HG03135 (cell line): ENCODE measurements around the gene ZHX3.
"Not testable (repeated sequence)": the region's sequence is repeated elsewhere in the genome, so short reads cannot be mapped to it uniquely, and the experiment has no call there.

Experiments
- ATAC-seq: cut with Tn5 transposase; IDR thresholded peaks from one replicate; pipeline ENCODE4 v1.9.1; 2021; ENCODE audit warnings: mild to moderate bottlenecking, moderate library complexity; ENCODE audit not compliant: unreplicated experiment

Gene ZHX3

DNA sequence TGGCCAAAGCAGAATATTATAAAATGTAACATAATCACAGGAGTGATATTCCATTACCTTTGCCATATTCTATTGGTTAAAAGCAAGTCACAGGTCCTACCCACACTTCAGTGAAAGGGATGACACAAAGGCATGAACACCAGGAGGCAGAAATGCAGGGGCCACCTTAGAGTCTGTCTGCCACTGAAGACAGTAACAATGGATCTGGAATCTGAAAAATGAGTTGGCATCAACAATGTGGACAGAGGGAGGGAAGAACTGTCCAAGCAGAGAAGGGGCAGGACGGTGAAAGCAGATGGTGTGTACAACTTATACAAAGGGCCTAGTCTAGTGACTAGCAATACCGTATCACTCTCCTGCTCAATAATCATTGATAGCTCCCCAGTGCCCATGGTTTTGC is 16.5 kb upstream of the ZHX3 start:
- no peak for ATAC-seq

GRCh38 chr20:41331731-41332130 is 14.2 kb upstream of the ZHX3 start:
- ATAC-seq, result no peak

GRCh38 chr20:41330941-41331340 is 13.4 kb upstream of the ZHX3 start:
- ATAC-seq, result no peak

DNA sequence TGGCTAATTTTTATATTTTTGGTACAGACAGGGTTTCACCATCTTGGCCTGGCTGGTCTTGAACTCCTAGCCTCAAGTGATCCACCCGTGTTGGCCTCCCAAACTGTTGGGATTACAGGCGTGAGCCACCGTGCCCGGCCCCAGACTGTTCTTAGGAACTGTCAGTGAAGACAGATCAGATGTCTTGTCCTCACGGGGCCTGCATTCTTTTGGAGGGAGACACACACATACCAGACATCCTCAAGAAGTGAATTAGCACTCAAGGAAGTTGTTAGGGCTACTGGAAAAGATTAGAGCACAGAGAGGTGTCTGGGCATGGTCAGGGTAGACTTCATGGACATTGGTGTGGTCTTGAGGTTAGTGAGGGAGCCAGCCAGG is 12.8 kb upstream of the ZHX3 start:
- no peak for ATAC-seq

DNA sequence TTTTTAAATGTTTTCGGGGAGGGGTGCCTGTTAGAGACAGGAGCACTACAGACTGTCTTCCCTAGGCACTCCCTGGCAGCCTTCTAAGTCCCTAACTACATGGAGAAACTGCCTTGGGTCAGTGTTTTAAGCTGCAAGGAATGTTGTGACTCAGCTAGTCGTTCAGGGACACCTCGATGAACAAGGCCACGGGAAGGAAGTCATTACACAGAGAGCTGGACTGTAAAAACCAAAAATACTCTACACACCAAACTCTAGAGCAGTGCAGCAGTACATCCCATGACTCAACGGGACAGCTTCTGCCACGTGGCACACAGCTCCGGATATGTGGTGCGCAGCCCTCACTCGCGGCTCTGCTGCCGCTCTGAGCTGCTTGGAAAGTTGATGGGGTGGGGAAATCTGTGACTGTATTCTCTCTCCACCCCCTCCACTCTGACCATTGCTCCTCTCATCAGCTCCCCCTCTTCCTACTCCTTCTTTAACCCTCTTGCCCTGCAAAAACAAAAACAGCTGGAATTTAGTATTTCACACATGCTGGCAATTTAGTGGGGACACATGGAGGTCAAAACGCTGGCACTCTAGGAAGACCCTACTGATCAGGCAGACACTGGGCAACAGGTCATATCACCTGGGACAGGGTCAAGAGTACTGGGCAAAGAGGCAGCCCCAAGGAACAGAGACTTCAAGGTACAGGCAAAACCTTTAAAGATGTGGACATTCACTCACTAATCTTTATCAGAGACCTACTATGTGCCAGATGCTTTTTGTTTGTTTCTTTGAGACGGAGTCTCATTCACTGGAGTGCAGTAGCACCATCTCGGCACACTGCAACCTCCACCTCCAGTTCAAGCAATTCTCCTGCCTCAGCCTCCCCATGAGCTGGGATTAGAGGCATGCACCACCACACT is 12.2 kb upstream of the ZHX3 start:
- peak; percentile 69 for ATAC-seq

DNA sequence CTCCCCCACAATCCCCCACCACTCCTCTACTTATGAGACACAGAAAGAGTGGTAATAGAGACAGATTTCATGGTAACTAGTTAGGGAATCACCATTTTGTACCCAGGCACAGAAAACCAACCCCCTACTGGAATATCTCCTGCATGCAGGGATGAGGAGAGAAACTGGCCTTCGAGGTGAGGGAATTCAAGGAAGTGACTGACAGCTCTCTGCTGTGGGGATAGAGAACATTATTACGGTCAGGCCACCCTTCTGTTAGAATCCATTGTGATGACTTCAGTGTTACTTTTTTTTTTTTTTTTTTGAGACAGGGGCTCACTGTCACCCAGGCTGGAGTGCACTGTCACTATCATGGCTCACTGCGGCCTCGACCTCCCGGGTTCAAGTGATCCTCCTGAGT is 9.6 kb upstream of the ZHX3 start:
- ATAC-seq, result no peak

DNA sequence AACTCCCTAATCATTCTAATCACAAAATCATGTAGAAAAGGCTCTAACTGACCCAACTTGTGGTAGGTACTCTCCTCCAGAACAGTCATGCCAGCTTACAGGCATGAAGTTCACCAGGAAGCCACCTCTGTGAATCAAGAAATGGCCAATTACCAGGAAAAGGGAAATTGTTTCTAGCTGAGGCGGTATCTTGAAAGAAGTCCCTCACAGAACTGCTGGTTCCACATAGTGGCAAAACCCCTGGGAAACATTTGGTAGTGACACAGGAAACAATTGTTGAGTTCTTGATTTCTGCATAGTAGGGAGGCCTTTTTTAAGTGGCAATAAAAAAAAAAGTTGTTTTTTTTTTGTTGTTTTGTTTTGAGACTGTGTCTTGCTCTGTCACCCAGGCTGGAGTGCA is 3.4 kb upstream of the ZHX3 start:
- no peak for ATAC-seq

GRCh38 chr20:41320441-41320840 is 2.9 kb upstream of the ZHX3 start:
- ATAC-seq, result no peak

- ATAC-seq, result no peak
These were observed 729 bp upstream of the ZHX3 start for GRCh38 chr20:41318271-41318649.

DNA sequence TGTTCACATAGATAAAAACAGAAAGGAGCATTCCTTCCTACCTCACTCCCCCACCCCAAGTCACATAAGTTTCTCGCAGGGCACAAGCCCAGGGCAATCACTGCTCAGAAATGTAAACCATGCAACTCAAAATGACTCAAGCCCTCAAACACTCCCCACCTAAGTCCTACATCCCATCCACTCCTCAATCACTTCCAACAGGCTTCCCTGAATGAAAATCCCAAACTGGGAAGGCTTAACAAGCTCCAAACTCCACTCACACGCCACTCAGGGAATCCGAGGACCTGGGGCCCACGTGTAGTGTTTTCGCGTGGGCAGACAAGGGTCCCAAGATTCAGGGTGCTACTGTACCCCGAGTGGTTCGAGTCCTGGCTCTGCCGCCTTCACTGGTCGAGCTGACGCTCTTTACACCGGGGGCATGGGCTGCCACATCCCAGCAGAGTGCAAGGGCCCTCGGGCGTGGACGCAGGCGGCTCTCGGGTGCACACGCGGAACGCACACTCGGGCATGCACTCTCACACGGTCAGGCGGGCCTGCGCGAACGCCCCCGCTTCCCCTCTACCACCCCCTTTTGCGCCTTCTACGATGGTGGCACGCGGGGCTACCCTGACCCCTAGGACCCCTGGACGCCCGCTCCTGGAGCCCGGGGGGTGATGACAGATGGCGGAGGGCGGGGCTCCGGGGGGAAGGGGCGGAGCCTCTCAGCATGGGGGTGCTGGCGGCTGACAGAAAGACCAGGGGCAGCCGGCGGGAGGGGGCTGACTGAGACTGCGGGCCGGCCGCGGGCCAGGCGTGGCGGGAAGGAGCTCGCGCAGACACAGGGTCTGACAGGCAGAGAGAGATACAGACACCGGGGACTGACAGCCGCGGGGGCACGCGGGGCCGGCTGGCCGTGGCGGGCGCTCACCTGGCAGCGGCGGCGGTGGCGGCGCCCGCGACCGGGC is 657 bp downstream of the ZHX3 start:
- ATAC-seq, result peak; percentile 64

GRCh38 chr20:41316051-41316450 is 1.5 kb downstream of the ZHX3 start:
- ATAC-seq, result no peak

DNA sequence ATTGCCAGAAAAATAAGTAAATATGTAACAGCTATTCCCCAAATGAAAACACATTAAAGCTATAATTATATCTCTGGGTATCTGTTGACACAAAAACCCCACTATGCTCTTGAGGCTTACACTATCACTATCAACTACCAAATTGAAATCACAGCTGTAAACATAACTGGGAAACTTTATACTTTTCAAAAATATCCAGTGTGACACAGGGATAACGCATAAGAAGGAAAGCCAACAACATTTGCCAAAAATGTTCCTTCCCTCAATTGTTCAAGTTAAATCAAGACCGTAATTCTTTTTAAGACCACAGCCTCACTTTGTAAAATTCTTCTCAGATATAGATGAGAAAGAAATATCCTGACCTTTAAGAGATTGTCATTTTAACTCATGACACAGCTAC is 3.1 kb downstream of the ZHX3 start:
- no peak for ATAC-seq

DNA sequence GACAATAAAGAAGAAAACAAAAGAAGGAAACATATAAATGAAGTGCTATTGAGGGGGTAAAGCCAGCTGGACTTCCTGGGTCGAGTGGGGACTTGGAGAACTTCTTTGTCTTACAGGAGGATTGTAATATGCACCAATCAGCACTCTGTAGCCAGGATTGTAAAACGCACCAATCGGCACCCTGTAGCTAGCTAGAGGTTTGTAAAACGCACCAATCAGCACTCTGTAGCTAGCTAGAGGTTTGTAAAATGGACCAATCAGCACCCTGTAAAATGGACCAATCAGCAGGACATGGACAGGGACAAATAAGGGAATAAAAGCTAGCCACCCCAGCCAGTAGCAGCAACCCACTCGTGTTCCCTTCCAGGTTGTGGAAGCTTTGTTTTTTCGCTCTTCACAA is 5.5 kb downstream of the ZHX3 start:
- ATAC-seq, result not testable (repeated sequence)

GRCh38 chr20:41309817-41310216 is 7.7 kb downstream of the ZHX3 start:
- ATAC-seq, result no peak

DNA sequence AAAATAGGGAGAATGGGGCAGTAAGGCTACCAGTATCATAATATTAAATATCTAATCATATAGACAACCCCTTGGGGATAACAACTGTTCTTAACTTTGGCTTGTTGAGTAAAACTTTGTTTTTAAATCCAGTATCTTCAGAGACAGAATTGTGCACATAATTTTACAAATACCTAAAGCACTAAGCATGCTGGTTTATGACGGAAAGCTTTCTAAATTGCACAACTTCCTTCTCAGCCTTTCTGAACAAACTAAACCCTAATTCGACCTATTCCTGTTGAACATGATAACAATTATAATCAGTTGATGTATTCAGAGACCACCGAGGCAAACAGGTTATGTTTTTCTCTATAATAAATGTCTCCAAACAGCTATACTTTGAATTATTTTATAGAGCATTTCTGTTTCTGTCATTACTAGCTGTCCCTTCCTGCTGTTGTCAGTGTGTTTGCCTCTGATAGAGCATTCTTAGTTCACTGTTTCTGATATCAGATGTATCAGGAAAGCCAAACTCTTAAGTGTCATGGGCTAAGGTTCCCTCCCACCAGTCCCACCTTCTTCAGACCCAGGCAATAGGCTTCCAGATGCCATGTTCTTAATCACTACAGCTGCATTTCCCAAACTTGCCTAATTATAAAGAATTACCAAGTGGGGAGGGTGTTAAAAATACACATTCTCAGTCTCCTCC is 8.7 kb downstream of the ZHX3 start:
- no peak for ATAC-seq

DNA sequence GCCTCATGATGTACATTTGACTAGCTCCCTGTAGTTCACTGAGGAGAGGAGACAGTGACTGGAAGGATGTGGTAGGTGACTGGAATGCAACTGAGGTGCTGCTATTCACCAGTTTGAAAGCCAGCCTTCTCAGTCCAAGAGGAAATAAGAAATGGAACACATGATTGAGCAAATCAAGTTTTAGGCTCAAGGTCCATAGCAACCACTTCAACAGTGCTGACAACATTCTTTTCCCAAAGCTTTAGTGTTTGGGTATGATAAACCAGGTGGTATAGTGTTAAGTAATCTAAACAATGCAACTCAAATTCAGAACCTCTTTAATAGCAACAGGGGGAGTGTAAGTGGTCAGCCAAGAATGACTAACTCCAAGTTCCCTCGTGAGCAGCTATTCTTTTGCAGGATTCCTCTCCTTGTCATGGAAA is 9.2 kb downstream of the ZHX3 start:
- ATAC-seq, result no peak

GRCh38 chr20:41307021-41307420 is 10.5 kb downstream of the ZHX3 start:
- no peak for ATAC-seq

DNA sequence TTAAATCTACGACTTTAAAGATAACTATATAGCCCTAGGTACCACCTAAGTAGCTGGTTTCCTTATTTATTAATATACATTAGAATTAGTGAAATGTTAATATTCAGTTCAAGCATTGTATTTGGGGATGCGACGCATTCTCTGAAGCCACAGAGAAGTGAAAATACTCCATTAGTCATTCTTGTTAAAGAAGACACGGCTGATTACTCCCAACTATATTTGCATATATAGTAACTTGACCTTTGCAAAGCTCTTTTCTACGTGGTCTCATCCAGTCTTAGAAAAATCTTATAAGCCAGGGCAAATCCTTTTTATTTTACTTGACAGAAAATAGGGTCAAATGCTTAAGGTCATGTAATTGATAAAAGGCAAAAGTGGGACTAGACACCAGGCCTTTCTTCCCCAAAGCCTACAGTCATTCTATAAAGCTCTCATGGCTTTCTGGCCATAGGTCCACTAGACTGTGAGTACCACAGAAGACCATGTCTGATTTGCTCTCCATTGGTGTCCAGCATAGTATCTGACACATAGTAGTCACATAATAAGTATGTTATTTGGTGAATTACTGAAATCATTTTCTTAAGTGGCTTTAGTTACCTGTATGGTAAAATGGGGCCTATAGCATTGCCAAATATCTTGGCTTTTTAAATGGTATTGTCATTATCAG is 11.3 kb downstream of the ZHX3 start:
- ATAC-seq, result peak; percentile 89

DNA sequence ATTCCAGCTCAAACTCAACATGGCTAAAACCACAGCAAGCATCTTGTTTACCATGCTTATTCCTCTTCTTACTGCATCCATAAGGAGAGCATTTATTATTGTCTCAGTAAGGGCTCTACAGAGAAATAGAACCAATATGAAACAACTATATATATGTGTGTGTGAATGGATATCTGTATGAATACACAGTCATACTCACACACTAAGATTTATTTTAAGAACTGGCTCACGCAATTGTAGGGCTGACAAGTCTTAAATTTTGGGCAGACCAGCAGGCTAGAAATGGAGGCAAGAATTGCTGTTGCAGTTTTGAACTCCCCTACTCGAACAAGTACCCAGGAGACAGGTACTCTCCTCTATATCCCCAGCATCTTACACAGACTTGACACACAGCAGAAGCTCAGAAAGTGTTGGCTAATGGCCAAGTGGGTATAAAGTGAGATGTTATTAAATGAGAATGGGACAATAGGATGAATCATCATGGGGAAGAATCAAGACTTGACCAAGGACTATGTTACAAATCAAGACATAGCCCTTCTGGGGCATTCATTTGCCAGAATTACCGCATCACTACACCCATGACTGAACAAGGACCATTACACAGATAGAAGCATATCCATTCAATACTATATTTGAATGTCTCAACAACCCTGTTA is 13.0 kb downstream of the ZHX3 start:
- ATAC-seq, result no peak

DNA sequence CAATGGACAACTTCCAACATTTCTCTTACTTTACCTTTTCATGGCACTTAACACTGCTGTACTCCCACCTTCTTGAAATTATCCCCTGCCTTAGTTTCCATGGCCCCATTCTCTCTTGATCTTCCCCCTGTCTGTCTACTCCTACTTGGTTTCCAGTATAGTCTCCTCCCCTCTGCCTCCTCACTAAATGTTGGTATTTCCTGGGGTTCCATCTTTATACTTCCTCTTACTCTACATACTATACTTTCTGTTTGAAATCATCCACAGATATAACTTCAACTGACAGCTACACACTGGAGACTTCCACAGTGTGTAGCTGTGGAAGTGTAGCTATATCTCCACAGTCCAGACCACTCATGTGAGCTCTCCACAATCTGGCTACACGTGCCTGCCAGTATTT is 13.5 kb downstream of the ZHX3 start:
- no peak for ATAC-seq
